Measurements from ENCODE around the gene EIF4H.

- TF ChIP-seq REST (IDR thresholded peaks at IDR 0.05; ENCODE audit: insufficient read depth in 1 of 2, low read depth in 2 of 2, low read length in 1 of 2) (no peak), CTCF (IDR thresholded peaks at IDR 0.05) (no peak; the same call in 1 of the 2 replicates), SIN3A (IDR thresholded peaks at IDR 0.05; ENCODE audit: borderline replicate concordance, insufficient read depth, low read depth, low read length) (no peak), TCF7L2 (IDR thresholded peaks at IDR 0.05; ENCODE audit: low read depth, low read length) (no peak)
Observed at GRCh38 chr7:74164985-74165456, 9.1 kb upstream of the EIF4H start.

Data from Panc1 (cell line).